Transverse colon (tissue), 4 donors: ENCODE data around the gene ZNF619.

ENCODE experiments used
- CTCF ChIP-seq, 5 experiments: fragments of 200-600 bp in 3 of 5; fragments of 450-650 bp in 2 of 5; sonication (generic) in 3 of 5; IDR thresholded peaks; 1 replicate in 2 of 5; 2 replicates in 3 of 5; pipeline ENCODE4 v1.5.1; 2016 to 2017; ENCODE audit warnings: antibody characterized with exemption in 5 of 5, inconsistent platforms in 3 of 5, mild to moderate bottlenecking in 2 of 5, moderate library complexity in 1 of 5
- POLR2AphosphoS5 ChIP-seq, 3 donors: sonication (generic); formaldehyde crosslinking; IDR thresholded peaks; one replicate each; pipeline ENCODE4 v1.6.1; 2016; ENCODE audit warnings: antibody characterized with exemption in 3 of 3

- TF ChIP-seq CTCF (IDR thresholded peaks at IDR 0.05) (no peak), POLR2AphosphoS5 (IDR thresholded peaks at IDR 0.05) (no peak)
Measured at GRCh38 chr3:40461161-40461560, 15.8 kb upstream of the ZNF619 start.
